Activated CD4-positive, alpha-beta T cell treated with anti-CD3 and anti-CD28 coated beads, Interleukin-2, amount 50 U/mL, for 16 hours (primary cell): ENCODE data around the gene MED16.

Experiments
- DNase-seq: peaks from one replicate; pipeline ENCODE4 v3.0.0-alpha.2; 2020

MED16 gene

DNA sequence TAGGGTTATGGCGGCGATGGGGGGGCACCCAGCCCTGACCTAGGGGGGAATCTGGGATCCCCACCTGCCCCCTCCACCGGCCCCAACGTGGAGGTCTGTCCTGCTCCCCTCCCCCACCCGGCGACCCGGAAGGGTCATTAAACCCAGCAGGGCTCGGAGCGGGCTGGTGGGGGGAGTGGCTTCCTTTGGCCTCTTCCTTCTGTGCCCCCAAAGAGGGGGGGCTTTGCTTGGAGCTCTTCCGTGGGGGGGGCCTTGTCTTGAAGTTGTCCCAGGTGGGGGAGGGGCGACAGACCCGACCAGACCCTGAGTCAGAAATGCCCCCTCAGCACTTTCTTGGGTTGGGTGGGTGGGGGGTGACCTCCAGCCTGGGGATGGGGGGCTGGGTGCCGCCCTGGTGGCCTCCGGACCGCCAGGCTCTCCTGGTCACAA is 34.4 kb upstream of the MED16 start:
- DNase-seq = no peak

GRCh38 chr19:926589-927350 is 33.8 kb upstream of the MED16 start:
- no peak for DNase-seq

- no peak for DNase-seq
Measured at GRCh38 chr19:926323-926588, 33.3 kb upstream of the MED16 start.

DNA sequence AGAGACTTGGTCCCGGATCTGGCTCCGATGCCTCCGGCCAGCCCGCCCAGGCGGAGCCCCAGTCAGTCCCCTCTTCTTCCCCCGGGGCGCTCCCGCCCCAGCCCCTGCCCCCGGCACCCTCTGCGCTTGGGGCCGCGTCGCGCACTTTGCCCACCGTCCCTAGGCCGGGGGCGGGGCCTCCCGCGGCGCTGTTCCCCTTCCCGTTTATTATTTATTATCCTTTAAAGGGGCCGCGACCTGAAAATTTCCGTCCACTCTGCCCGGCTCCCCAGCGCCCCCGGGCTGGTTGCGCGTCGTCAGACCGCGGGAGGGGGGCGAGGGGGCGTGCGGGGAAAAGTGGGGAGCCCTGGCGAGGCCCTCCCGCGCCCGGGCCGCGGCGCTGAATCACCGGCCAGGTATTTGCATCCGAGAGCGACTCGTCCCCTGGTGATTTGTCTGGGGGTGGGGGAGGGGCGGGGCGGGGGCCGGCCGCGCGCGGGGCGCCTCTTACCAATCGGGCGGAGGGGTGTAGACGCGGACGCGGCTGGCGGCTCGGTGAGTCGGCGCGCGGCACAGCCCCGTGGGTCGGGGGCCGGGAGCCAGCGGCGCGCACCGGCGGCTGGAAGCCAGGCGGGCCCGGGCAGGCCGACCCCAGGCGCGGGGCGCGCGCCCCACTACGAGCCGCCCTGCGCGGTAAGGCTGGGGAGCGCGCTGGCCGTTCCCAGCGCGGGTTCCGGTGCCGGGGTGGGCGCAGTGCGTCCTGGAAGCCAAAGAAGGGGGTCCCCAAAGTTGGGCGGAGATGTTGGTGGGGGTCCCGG is 32.7 kb upstream of the MED16 start, which contains the start of gene ARID3A:
Gene ARID3A (plus strand): TSS at position 510 of the 797 bp plus-strand sequence. CDS start 3,494 bp downstream, outside the sequence.
- peak; percentile 76 for DNase-seq

GRCh38 chr19:925087-925525 is 32.1 kb upstream of the MED16 start:
- peak; percentile 81 for DNase-seq

DNA sequence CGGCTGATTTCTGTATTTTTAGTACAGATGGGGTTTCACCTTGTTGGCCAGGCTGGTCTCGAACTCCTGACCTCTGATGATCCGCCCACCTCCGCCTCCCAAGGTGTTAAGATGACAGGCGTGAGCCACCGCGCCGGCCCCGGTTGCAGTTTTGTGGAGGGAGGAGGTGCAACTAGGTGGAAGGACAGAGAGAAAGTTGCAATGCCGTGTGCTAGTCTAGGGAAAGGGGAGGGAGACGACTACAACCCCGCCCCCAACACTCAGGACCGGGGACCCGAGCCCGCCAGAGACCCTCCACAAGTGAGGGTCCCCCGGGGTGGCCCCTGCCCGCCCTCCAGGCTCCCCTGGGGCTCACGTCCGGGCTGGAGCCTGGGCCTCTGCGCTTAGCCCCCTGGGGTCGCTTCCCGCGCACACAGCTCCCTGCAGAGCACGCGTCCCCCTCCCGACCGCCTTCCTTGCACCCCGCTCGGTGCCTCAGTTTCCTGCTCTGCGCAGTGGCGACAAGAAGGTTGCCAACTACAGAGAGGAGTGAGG is 31.6 kb upstream of the MED16 start:
- DNase-seq = no peak

- peak; percentile 66 for DNase-seq
Measured at GRCh38 chr19:920051-920864, 27.3 kb upstream of the MED16 start.

- no peak for DNase-seq
Measured at GRCh38 chr19:919199-920050, 26.4 kb upstream of the MED16 start.

- DNase-seq = peak; percentile 57
Measured at GRCh38 chr19:918481-919198, 25.7 kb upstream of the MED16 start.

DNA sequence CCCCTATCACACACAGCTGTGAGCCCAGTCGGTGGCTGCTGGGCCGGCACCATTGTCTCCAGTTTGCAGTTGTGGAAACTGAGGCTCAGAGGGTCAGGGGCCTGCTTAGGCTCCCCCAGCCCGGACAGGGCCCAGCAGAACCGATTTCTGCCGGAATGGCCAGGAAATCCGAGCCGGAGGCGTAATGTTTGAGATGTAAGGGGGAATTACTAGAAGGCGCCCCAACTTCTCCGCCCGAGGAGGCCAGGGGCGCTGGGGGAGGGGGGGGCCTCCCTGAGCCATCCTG is 25.1 kb upstream of the MED16 start:
- no peak for DNase-seq

- no peak for DNase-seq
Measured at GRCh38 chr19:917323-918151, 24.6 kb upstream of the MED16 start, which contains the start of gene KISS1R. TSS of gene KISS1R (plus strand) at chr19:917333. CDS start at chr19:917503, 170 bp downstream.

DNA sequence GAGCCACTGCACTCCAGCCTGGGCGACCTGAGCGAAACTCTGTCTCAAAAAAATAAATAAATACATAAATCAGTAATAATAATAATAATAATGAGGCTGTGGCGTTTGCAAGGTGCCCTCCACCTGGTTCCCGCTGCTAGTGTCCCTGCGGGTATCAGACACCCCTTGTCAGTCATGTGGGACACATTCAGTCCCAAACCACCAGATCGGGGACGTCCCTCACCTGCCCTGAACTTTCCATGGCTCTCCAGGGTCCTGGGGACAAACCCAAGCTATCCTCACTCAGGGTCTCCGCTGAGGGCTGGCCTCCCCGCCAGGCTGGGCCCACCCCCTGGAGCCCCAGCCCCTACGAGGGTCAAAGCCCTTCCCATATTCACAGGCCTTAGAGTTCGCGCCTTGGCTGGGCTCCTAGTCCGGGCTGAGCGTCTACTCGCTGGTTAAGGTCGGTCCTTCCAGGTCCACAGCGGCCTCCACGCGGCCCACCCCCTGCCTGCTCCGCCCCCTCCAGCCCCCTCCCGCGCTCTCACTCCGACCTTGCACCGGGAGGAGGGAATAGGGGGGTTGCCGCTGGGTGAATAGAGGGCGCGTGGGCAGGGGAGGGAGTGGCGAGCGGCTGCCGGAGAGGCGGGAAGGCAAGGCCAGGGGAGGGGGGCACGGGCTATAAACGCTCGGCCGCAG is 23.8 kb upstream of the MED16 start:
- DNase-seq = no peak

GRCh38 chr19:913080-913748 is 20.2 kb upstream of the MED16 start, which contains the start of gene R3HDM4:
TSS of gene R3HDM4 (minus strand) at chr19:913219. CDS start at chr19:913157, 62 bp downstream.
- DNase-seq = peak; percentile 78

DNA sequence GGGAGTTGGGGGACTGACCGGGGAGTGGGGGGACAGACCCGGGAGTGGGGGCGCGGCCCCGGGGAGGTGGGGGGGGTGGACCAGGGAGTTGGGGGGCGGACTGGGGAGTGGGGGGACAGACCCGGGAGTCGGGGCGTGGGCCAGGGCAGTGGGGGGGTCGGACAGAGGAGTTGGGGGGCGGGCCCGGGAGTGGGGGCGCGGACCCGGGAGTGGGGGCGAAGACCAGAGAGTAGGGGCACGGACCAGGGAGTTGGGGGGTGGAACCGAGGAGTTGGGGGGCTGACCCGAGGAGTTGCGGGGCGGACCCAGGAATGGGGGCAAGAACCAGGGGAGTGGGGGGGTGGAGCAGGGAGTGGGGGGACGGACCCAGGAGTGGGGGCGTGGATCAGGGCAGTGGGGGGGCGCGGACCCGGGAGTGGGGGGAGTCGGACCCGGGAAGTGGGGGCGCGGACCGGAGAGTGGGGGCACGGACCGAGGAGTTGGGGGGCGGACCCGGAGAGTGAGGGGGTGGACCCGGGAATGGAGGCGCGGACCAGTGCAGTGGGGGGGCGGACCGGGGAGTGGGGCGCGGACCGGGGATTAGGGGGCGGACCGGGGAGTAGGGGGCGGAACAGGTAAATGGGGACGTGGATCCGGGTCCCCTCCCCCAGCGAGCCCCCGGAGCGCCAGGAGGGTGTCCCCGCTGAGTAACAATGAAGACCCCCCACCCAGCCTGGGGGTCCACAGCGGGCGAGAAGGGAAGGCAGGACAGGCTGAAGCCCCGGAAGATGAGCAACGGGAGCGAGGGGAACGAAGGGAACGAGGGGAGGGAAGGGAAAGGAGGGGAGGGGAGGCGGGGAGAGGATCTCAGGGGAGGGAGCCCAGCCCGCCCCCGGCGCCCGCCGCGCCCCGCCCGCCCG is 19.4 kb upstream of the MED16 start:
- DNase-seq = no peak

DNA sequence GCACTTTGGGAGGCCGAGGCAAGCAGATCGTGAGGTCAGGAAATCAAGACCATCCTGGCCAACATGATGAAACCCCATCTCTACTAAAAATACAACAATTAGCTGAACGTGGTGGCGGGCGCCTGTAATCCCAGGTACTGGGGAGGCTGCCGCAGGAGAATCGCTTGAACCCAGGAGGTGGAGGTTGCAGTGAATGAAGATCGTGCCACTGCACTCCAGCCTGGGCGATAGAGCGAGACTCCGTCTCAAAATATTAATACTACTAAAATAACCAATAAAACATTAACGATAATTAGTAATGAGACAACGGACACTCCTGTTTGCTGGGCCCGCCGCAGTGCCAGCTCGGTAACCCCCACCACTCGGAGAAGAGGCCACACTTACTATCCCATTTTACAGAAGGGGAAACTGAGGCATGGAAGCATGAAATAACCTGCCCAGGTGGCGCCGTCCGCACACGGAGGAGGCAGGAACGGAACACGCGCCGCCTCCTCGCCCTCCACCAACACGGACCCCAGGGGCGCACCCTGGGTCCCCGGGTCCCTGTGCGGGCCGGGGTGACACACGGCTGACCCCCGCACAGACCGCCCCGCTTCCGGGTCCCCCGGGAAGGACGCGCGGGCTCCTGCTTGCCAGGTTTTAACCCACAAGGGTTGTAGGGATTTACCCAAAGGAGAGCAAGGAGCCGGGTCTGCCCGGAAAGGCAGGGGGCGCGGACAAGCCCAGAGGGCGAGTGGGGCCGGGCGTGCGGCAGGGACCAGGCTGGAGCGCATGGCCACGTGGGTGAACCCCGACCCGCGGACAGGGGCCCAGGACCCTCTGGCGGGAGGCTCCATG is 18.4 kb upstream of the MED16 start:
- no peak for DNase-seq

- no peak for DNase-seq
Measured at GRCh38 chr19:907183-907853, 14.3 kb upstream of the MED16 start.

GRCh38 chr19:906480-906879 is 13.5 kb upstream of the MED16 start:
- DNase-seq = no peak
